CD14-positive monocyte (primary cell): ENCODE data around the gene COLEC11. TPM values are rescaled to one million over a fixed set of nuclear protein-coding genes. Genes with fewer than 3 reads are reported as not detected.

ENCODE experiments used
- DNase-seq, 3 donors: peaks; one replicate each; pipeline ENCODE4 v3.0.0-alpha.2; 2011 to 2022
- H2AFZ ChIP-seq: 2 replicates; pipeline ENCODE4 v1.6.0; 2012; ENCODE audit warnings: mild to moderate bottlenecking, low read depth, low read length, inconsistent platforms; ENCODE audit not compliant: insufficient read depth, poor library complexity, severe bottlenecking
- H3K27ac ChIP-seq, 2 donors: 1 replicate in 1 of 2; 2 replicates in 1 of 2; pipeline ENCODE4 v1.5.1; 2012 to 2013; ENCODE audit warnings: low read length in 2 of 2, control low read depth in 1 of 2, inconsistent platforms in 1 of 2, low read depth in 1 of 2, mild to moderate bottlenecking in 1 of 2
- H3K27me3 ChIP-seq, 2 donors: one replicate each; pipeline versions ENCODE4 v1.6.0 to v1.6.1; 2011 to 2013; ENCODE audit warnings: low read length in 2 of 2; ENCODE audit not compliant: control insufficient read depth in 2 of 2, insufficient read depth in 2 of 2
- H3K36me3 ChIP-seq, 2 donors: replicated peaks in 1 of 2; 1 replicate in 1 of 2; 2 replicates in 1 of 2; pipeline versions ENCODE4 v1.5.1 to v1.6.1; 2012 to 2013; ENCODE audit warnings: low read length in 2 of 2, control low read depth in 1 of 2, inconsistent platforms in 1 of 2, mild to moderate bottlenecking in 1 of 2; ENCODE audit not compliant: insufficient read depth in 2 of 2, control insufficient read depth in 1 of 2
- H3K4me1 ChIP-seq, 2 donors: 1 replicate in 1 of 2; 2 replicates in 1 of 2; pipeline versions ENCODE4 v1.5.1 to v1.6.1; 2012 to 2013; ENCODE audit warnings: low read length in 2 of 2, control low read depth in 1 of 2, inconsistent platforms in 1 of 2, mild to moderate bottlenecking in 1 of 2, moderate library complexity in 1 of 2; ENCODE audit not compliant: insufficient read depth in 2 of 2, control insufficient read depth in 1 of 2
- H3K4me2 ChIP-seq: replicated peaks from 2 replicates; pipeline ENCODE3; 2012; ENCODE audit warnings: low read length, moderate library complexity, mild to moderate bottlenecking; ENCODE audit not compliant: poor library complexity, severe bottlenecking; ENCODE audit errors: extremely low read depth
- H3K4me3 ChIP-seq, 3 experiments: fragments of 200-600 bp in 1 of 3; sonication (generic) in 1 of 3; replicated peaks in 1 of 3; 1 replicate in 2 of 3; 2 replicates in 1 of 3; pipeline ENCODE4 v1.5.1; 2011 to 2013; ENCODE audit warnings: low read length in 3 of 3, mild to moderate bottlenecking in 3 of 3, control low read depth in 2 of 3, low read depth in 2 of 3, inconsistent platforms in 1 of 3, moderate library complexity in 1 of 3
- H3K79me2 ChIP-seq: 2 replicates; pipeline ENCODE4 v1.6.0; 2012; ENCODE audit warnings: mild to moderate bottlenecking, control low read depth, inconsistent platforms, low read length, moderate library complexity; ENCODE audit not compliant: insufficient read depth
- H3K9ac ChIP-seq: 2 replicates; pipeline ENCODE4 v1.6.0; 2017; ENCODE audit warnings: low read length, mild to moderate bottlenecking; ENCODE audit not compliant: insufficient read depth, poor library complexity, severe bottlenecking
- H3K9me3 ChIP-seq, 2 donors: replicated peaks in 1 of 2; 1 replicate in 1 of 2; 2 replicates in 1 of 2; pipeline versions ENCODE4 v1.5.1 to v1.6.1; 2012 to 2013; ENCODE audit warnings: low read length in 2 of 2, control low read depth in 1 of 2; ENCODE audit not compliant: control insufficient read depth in 1 of 2, insufficient read depth in 1 of 2
- H4K20me1 ChIP-seq: 2 replicates; pipeline ENCODE4 v1.6.0; 2012; ENCODE audit warnings: mild to moderate bottlenecking, low read length, control low read depth, moderate library complexity; ENCODE audit not compliant: insufficient read depth
- H3K27ac Mint-ChIP-seq, 7 donors: one replicate each; pipeline ENCODE4 v1.8.0; 2020; ENCODE audit warnings: mild to moderate bottlenecking in 7 of 7, mixed read lengths in 7 of 7, moderate library complexity in 6 of 7, inconsistent platforms in 2 of 7
- H3K27me3 Mint-ChIP-seq, 3 donors: one replicate each; pipeline ENCODE4 v1.8.0; 2021 to 2022; ENCODE audit warnings: low read depth in 3 of 3, mild to moderate bottlenecking in 3 of 3, mixed read lengths in 3 of 3, moderate library complexity in 3 of 3, inconsistent platforms in 1 of 3
- H3K36me3 Mint-ChIP-seq, 2 donors: one replicate each; pipeline ENCODE4 v1.8.0; 2020; ENCODE audit warnings: mixed read lengths in 2 of 2, inconsistent platforms in 1 of 2, mild to moderate bottlenecking in 1 of 2
- H3K4me1 Mint-ChIP-seq: one replicate; pipeline ENCODE4 v1.8.0; 2020; ENCODE audit warnings: mild to moderate bottlenecking, mixed read lengths
- H3K4me3 Mint-ChIP-seq, 2 donors: one replicate each; pipeline ENCODE4 v1.8.0; 2020; ENCODE audit warnings: mild to moderate bottlenecking in 2 of 2, mixed read lengths in 2 of 2, moderate library complexity in 1 of 2
- H3K9me3 Mint-ChIP-seq, 7 donors: one replicate each; pipeline ENCODE4 v1.8.0; 2020 to 2022; ENCODE audit warnings: mixed read lengths in 7 of 7, mild to moderate bottlenecking in 6 of 7, moderate library complexity in 6 of 7, inconsistent platforms in 2 of 7
- WGBS: methylation state at CpG from one replicate; pipeline ENCODE4 v1.1.5; 2013; ENCODE audit warnings: missing lambda C conversion rate; ENCODE audit not compliant: insufficient coverage; 5-methylcytosine and 5-hydroxymethylcytosine counted together
- intact Hi-C, 2 donors: fragments of 100-400 bp; cut with micrococcal nuclease; formaldehyde crosslinking; loops; one replicate each; pipeline versions ENCODE4 v1.15.0 to v1.15.1; 2023
- polyA plus RNA-seq, 3 donors: library from polyadenylated mRNA; depleted of rRNA in 1 of 3; unstranded in 2 of 3; stranded (reverse) in 1 of 3; fragments of 300-500 nt in 2 of 3; fragments of >200 nt in 1 of 3; fragmentation: Illumina TruSeq in 2 of 3; gene quantifications; 1 replicate in 2 of 3; 2 replicates in 1 of 3; pipeline ENCODE4 v1.2.3, GENCODE V29; 2012 to 2021
- TF ChIP-seq, protein P1 (sequence below): fragments of 200-600 bp; IDR thresholded peaks from one replicate; pipeline ENCODE4 v1.8.0; 2022; ENCODE audit warnings: antibody characterized with exemption, mild to moderate bottlenecking

COLEC11 gene
- polyA plus RNA-seq, 3 donors: not detected

DNA sequence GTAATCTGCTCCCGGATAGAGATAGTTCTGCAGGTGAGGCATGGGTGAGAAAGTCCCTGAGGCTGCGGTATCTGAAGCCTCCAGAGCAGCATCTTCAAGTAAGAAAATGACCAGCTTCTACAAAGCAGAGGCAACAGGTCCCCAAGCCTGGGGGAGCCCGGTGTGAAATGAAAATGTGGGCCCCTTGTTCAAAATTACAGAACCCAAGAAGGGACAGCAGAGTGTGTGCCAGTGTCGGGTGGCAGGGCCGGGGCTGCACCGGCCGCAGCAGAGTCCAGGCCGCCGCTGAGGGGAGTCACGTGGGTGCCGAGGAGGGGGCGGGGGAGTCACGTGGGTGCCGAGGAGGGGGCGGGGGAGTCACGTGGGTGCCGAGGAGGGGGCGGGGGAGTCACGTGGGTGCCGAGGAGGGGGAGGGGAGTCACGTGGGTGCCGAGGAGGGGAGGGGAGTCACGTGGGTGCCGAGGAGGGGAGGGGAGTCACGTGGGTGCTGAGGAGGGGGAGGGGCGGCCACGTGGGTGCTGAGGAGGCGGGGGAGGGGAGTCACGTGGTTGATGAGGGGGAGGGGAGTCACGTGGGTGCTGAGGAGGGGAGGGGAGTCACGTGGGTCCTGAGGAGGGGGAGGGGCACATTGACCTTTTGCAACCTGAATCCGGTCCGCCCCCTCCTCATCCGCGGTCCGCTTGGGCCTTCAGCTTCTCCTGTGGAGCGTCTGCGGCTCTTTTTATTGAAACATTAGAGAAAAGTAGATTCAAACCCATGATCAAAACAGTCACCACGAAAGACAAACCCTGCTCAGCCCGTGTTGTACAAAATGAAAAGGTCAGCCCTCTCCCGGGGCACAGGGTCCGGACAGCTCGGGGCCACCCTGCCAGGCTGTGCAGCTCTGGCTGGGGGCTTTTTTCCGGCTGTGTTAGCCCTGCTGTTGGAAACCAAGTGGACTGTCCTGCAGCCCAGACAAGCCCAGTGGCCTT, 10.4 kb downstream of the COLEC11 start:
- Histone ChIP-seq H3K9me3 (no peaks in the 10 kb centered on the region), H4K20me1 (no peaks in the 10 kb centered on the region), H2AFZ (no peak overlapping the region), H3K4me2 (peak overlapping the region; percentile 19), H3K4me3 (no peak overlapping the region), H3K79me2 (no peaks in the 10 kb centered on the region), H3K27ac (no peak overlapping the region), H3K9ac (no peak overlapping the region), H3K4me1 (no peaks in the 10 kb centered on the region), H3K27me3 (no peaks in the 10 kb centered on the region), H3K36me3 (no peaks in the 10 kb centered on the region)
- intact Hi-C loops: no loop called here
- Mint-ChIP-seq H3K9me3 (peaks cover 0 to 5% (median 0%) of the 10 kb centered on the region in 7 donors), H3K4me1 (no peaks in the 10 kb centered on the region), H3K4me3 (peak overlapping the region in 1 of 2 donors; percentile 79), H3K36me3 (no peaks in the 10 kb centered on the region), H3K27me3 (peaks cover 2 to 4% (median 2%) of the 10 kb centered on the region in 3 donors), H3K27ac (peak overlapping the region in 2 of 7 donors; percentile 35 to 70)
- 73% methylated on average over 16 of the region's 44 CpGs for WGBS
- TF ChIP-seq, protein P1, sequence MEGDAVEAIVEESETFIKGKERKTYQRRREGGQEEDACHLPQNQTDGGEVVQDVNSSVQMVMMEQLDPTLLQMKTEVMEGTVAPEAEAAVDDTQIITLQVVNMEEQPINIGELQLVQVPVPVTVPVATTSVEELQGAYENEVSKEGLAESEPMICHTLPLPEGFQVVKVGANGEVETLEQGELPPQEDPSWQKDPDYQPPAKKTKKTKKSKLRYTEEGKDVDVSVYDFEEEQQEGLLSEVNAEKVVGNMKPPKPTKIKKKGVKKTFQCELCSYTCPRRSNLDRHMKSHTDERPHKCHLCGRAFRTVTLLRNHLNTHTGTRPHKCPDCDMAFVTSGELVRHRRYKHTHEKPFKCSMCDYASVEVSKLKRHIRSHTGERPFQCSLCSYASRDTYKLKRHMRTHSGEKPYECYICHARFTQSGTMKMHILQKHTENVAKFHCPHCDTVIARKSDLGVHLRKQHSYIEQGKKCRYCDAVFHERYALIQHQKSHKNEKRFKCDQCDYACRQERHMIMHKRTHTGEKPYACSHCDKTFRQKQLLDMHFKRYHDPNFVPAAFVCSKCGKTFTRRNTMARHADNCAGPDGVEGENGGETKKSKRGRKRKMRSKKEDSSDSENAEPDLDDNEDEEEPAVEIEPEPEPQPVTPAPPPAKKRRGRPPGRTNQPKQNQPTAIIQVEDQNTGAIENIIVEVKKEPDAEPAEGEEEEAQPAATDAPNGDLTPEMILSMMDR: no peak
- DNase-seq: no peak

DNA sequence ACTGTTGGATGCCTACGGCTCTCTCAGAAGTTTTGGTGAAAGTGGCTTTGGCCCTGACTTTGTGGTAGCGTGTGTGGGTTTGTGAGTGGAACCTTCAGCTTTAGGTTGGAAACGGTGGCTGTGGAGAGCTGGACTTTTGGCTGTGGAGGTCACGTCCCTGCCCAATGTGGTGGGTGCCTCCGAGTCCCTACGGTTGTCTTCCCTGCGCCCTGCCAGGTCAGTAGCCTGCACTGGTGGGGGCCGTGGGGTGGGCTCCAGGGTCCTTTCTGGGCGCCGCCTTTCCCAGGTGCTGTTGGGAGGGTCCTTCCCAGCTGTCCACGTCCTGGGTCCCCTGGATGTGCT, 11.1 kb downstream of the COLEC11 start:
- H3K4me3 Mint-ChIP-seq: no peak overlapping the region

More for the DNA sequence above, 11.1 kb downstream of the COLEC11 start:
- H3K27me3 Mint-ChIP-seq: peaks cover 2 to 4% (median 2%) of the 10 kb centered on the region in 3 donors
- peaks cover 0 to 5% (median 0%) of the 10 kb centered on the region in 7 donors for H3K9me3 Mint-ChIP-seq
- 97% methylated on average over 10 of the region's 11 CpGs for WGBS
- H3K4me1 Mint-ChIP-seq: no peaks in the 10 kb centered on the region
- intact Hi-C loops: no loop called here
- Histone ChIP-seq H3K4me1 (no peaks in the 10 kb centered on the region), H4K20me1 (no peaks in the 10 kb centered on the region), H3K27ac (no peak overlapping the region), H3K4me3 (no peak overlapping the region), H2AFZ (no peak overlapping the region), H3K9me3 (no peaks in the 10 kb centered on the region), H3K9ac (no peak overlapping the region), H3K36me3 (no peaks in the 10 kb centered on the region), H3K27me3 (no peaks in the 10 kb centered on the region), H3K4me2 (no peak overlapping the region), H3K79me2 (no peaks in the 10 kb centered on the region)
- no peaks in the 10 kb centered on the region for H3K36me3 Mint-ChIP-seq
- peak overlapping the region in 1 of 7 donors; percentile 4 for H3K27ac Mint-ChIP-seq
- TF ChIP-seq, protein P1: no peak
- DNase-seq: no peak
